ENCODE measurements around the gene LGALS3. TPM values are rescaled to one million over a fixed set of nuclear protein-coding genes. Genes with fewer than 3 reads are reported as not detected.

Gene LGALS3
- total RNA-seq, 4 donors from 2014 or later = 242 to 1,284 (median 1,203) TPM

- Histone ChIP-seq H3K36me3 (no peaks in the 10 kb centered on the region), H3K27me3 (no peaks in the 10 kb centered on the region), H3K9me3 (no peaks in the 10 kb centered on the region), H3K4me1 (peaks cover 0 to 7% (median 2%) of the 10 kb centered on the region in 4 donors), H3K27ac (no peak overlapping the region), H3K4me3 (no peak overlapping the region)
- DNase-seq = no peak
- TF ChIP-seq, protein P1, sequence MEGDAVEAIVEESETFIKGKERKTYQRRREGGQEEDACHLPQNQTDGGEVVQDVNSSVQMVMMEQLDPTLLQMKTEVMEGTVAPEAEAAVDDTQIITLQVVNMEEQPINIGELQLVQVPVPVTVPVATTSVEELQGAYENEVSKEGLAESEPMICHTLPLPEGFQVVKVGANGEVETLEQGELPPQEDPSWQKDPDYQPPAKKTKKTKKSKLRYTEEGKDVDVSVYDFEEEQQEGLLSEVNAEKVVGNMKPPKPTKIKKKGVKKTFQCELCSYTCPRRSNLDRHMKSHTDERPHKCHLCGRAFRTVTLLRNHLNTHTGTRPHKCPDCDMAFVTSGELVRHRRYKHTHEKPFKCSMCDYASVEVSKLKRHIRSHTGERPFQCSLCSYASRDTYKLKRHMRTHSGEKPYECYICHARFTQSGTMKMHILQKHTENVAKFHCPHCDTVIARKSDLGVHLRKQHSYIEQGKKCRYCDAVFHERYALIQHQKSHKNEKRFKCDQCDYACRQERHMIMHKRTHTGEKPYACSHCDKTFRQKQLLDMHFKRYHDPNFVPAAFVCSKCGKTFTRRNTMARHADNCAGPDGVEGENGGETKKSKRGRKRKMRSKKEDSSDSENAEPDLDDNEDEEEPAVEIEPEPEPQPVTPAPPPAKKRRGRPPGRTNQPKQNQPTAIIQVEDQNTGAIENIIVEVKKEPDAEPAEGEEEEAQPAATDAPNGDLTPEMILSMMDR (IDR thresholded peaks at IDR 0.05) = no peak
- TF ChIP-seq POLR2A (IDR thresholded peaks at IDR 0.05) = no peak
Observed at GRCh38 chr14:55188686-55189295, 59.7 kb downstream of the LGALS3 start.

DNA sequence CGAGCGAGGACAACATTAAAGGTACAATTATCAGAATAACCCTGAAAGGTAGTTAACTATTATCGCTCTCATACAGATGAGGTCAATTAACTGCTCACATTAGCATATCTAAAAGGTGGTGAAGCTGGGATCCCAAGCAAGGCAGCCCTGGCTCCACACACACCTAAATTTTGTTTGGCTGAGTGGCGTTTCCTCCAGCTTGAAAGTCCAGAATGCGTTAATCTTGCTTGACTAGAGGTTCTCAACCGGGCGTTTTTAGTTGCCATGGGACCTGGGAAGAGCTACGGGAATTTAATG lies 61.8 kb downstream of the LGALS3 start:
- H3K27ac ChIP-seq = no peak overlapping the region
- DNase-seq = no peak
- no peaks in the 10 kb centered on the region for H3K9me3 ChIP-seq
- no peaks in the 10 kb centered on the region for H3K36me3 ChIP-seq
- no peaks in the 10 kb centered on the region for H3K27me3 ChIP-seq
- H3K4me3 ChIP-seq = peak overlapping the region; percentile 40 to 61 (median 50)
- TF ChIP-seq POLR2A (IDR thresholded peaks at IDR 0.05) = no peak
- TF ChIP-seq, protein P1 (IDR thresholded peaks at IDR 0.05) = no peak
- H3K4me1 ChIP-seq = peaks cover 0 to 7% (median 2%) of the 10 kb centered on the region in 4 donors

GRCh38 chr14:55191203-55192053 lies 62.4 kb downstream of the LGALS3 start, which contains the start of gene DLGAP5:
DLGAP5 (minus strand) TSS chr14:55191585; CDS start chr14:55189179, 2,406 bp downstream.
- peaks cover 0 to 7% (median 2%) of the 10 kb centered on the region in 4 donors for H3K4me1 ChIP-seq
- H3K4me3 ChIP-seq = peak within 1 kb of the TSS; percentile 40 to 61 (median 50)
- TF ChIP-seq, protein P1 (IDR thresholded peaks at IDR 0.05) = no peak
- peak; percentile 30 to 57 for TF ChIP-seq POLR2A (IDR thresholded peaks at IDR 0.05)
- H3K36me3 ChIP-seq = no peaks in the 10 kb centered on the region
- no peaks in the 10 kb centered on the region for H3K9me3 ChIP-seq
- no peaks in the 10 kb centered on the region for H3K27me3 ChIP-seq
- DNase-seq = peak; percentile 88 to 97 (median 94)
- H3K27ac ChIP-seq = peak within 1 kb of the TSS in 2 of 4 donors; percentile 48 to 60

DNA sequence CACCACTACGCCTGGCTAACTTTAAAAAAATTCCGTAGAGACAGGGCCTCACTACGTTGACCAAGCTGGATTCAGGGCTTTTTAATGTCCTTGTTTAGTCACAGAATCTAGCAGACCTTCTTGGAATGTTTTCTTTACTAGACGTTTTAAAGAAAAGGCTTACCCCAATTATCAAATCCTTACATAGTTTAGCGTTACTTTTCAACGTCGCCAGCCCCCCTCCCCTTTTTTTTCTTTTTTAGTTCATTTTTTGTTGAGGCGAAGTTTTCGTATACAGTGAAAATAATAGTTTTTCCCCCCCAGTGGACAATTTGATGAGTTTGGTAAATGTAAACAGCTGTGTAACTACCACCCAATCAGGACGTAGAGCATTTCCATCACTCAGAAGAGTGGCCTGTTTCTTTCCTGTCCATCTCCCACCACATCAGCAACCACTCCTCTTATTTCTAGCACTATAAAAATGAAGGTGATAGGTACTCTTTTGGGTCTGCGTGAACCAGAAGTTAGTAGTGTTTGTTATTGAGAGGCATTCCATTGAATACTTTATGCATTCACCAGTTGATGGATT lies 63.1 kb downstream of the LGALS3 start:
- peaks cover 0 to 7% (median 2%) of the 10 kb centered on the region in 4 donors for H3K4me1 ChIP-seq
- peak overlapping the region in 2 of 4 donors; percentile 48 to 60 for H3K27ac ChIP-seq
- peak overlapping the region; percentile 40 to 61 (median 50) for H3K4me3 ChIP-seq
- no peaks in the 10 kb centered on the region for H3K9me3 ChIP-seq
- H3K36me3 ChIP-seq = no peaks in the 10 kb centered on the region
- DNase-seq = no peak
- TF ChIP-seq POLR2A (IDR thresholded peaks at IDR 0.05) = no peak
- TF ChIP-seq, protein P1 (IDR thresholded peaks at IDR 0.05) = no peak
- H3K27me3 ChIP-seq = no peaks in the 10 kb centered on the region

- no peaks in the 10 kb centered on the region for H3K36me3 ChIP-seq
- TF ChIP-seq, protein P1 (IDR thresholded peaks at IDR 0.05) = no peak
- TF ChIP-seq POLR2A (IDR thresholded peaks at IDR 0.05) = no peak
- no peak for DNase-seq
- peaks cover 0 to 7% (median 2%) of the 10 kb centered on the region in 4 donors for H3K4me1 ChIP-seq
- no peaks in the 10 kb centered on the region for H3K27me3 ChIP-seq
- no peaks in the 10 kb centered on the region for H3K9me3 ChIP-seq
- no peak overlapping the region for H3K27ac ChIP-seq
- H3K4me3 ChIP-seq = no peak overlapping the region
Observed at GRCh38 chr14:55194656-55195355, 65.8 kb downstream of the LGALS3 start.

Measured in Peyer's patch (tissue), 4 donors.